SK-N-SH treated with all-trans-retinoic acid at 6 μM for 48 hours (cell line): ENCODE measurements around the gene PPM1H.

ENCODE experiments used
- ATAC-seq: fragments of 200-7000 bp; cut with Tn5 transposase; 3 replicates; pipeline ENCODE4 v1.9.1; 2020; ENCODE audit warnings: mild to moderate bottlenecking, moderate library complexity
- ARNTL ChIP-seq: fragments of 450-650 bp; formaldehyde crosslinking; IDR thresholded peaks from 2 replicates; pipeline ENCODE4 v1.5.0; 2020; ENCODE audit warnings: low read depth, mild to moderate bottlenecking, moderate library complexity, borderline replicate concordance
- BACH2 ChIP-seq: fragments of 250-450 bp; sonication (Bioruptor Pico); IDR thresholded peaks from 2 replicates; pipeline ENCODE4 v1.9.0; 2021; ENCODE audit warnings: mild to moderate bottlenecking, borderline replicate concordance
- CSDC2 ChIP-seq: fragments of 250-450 bp; sonication (Bioruptor Pico); IDR thresholded peaks from 2 replicates; pipeline ENCODE4 v1.5.0; 2020; ENCODE audit warnings: mild to moderate bottlenecking, moderate library complexity
- ESRRG ChIP-seq: fragments of 250-450 bp; sonication (Bioruptor Pico); IDR thresholded peaks from 2 replicates; pipeline ENCODE4 v1.6.1; 2021; ENCODE audit warnings: mild to moderate bottlenecking
- GLIS3 ChIP-seq: fragments of 250-450 bp; sonication (Bioruptor Pico); IDR thresholded peaks from 2 replicates; pipeline ENCODE4 v1.5.0; 2020; ENCODE audit warnings: mild to moderate bottlenecking, moderate library complexity
- ISL1 ChIP-seq: fragments of 250-450 bp; sonication (Bioruptor Pico); IDR thresholded peaks from 2 replicates; pipeline ENCODE4 v2.1.2; 2022; ENCODE audit warnings: mild to moderate bottlenecking, moderate library complexity
- OSR1 ChIP-seq: fragments of 250-450 bp; sonication (Bioruptor Pico); IDR thresholded peaks from 2 replicates; pipeline ENCODE4 v1.8.0; 2022; ENCODE audit warnings: moderate library complexity, mild to moderate bottlenecking, inconsistent platforms
- PPARA ChIP-seq: fragments of 250-450 bp; sonication (Bioruptor Pico); IDR thresholded peaks from 2 replicates; pipeline ENCODE4 v1.5.0; 2020; ENCODE audit warnings: mild to moderate bottlenecking, borderline replicate concordance
- RARB ChIP-seq: fragments of 250-450 bp; sonication (Bioruptor Pico); IDR thresholded peaks from 2 replicates; pipeline ENCODE4 v1.8.0; 2021; ENCODE audit warnings: mild to moderate bottlenecking, moderate library complexity
- SNAI2 ChIP-seq: fragments of 250-450 bp; sonication (Bioruptor Pico); IDR thresholded peaks from 2 replicates; pipeline ENCODE4 v1.5.0; 2020; ENCODE audit warnings: mild to moderate bottlenecking, moderate library complexity
- TOX ChIP-seq: fragments of 250-450 bp; sonication (Bioruptor Pico); IDR thresholded peaks from 2 replicates; pipeline ENCODE4 v1.8.0; 2021; ENCODE audit warnings: mild to moderate bottlenecking, moderate library complexity, borderline replicate concordance
- ZC3H10 ChIP-seq: fragments of 250-450 bp; sonication (Bioruptor Pico); IDR thresholded peaks from 2 replicates; pipeline ENCODE4 v1.5.1; 2021; ENCODE audit warnings: mild to moderate bottlenecking, moderate library complexity
- ZFP3 ChIP-seq: fragments of 250-450 bp; sonication (Bioruptor Pico); IDR thresholded peaks from 2 replicates; pipeline ENCODE4 v1.5.0; 2020; ENCODE audit warnings: mild to moderate bottlenecking, moderate library complexity
- ZFP30 ChIP-seq: fragments of 450-650 bp; formaldehyde crosslinking; IDR thresholded peaks from 2 replicates; pipeline ENCODE4 v1.5.0; 2022; ENCODE audit warnings: mild to moderate bottlenecking, moderate library complexity
- ZNF565 ChIP-seq: fragments of 450-650 bp; formaldehyde crosslinking; conservative IDR thresholded peaks from 2 replicates; pipeline ENCODE4 v1.5.0; 2020; ENCODE audit warnings: low read depth, mild to moderate bottlenecking, moderate library complexity
- ZNF70 ChIP-seq: fragments of 450-650 bp; formaldehyde crosslinking; IDR thresholded peaks from 2 replicates; pipeline ENCODE4 v1.5.0; 2020; ENCODE audit warnings: mild to moderate bottlenecking, moderate library complexity
- ZNF8 ChIP-seq: fragments of 450-650 bp; formaldehyde crosslinking; IDR thresholded peaks from 2 replicates; pipeline ENCODE4 v1.5.0; 2020; ENCODE audit warnings: mild to moderate bottlenecking, moderate library complexity
- TF ChIP-seq, protein P1 (sequence below): fragments of 250-450 bp; sonication (Bioruptor Pico); IDR thresholded peaks from 2 replicates; pipeline ENCODE4 v1.5.1; 2021; ENCODE audit warnings: mild to moderate bottlenecking, moderate library complexity
- TF ChIP-seq, protein P2 (sequence below): fragments of 250-450 bp; sonication (Bioruptor Pico); IDR thresholded peaks from 2 replicates; pipeline ENCODE4 v1.8.0; 2021; ENCODE audit warnings: low read depth, mild to moderate bottlenecking, moderate library complexity, borderline replicate concordance
- TF ChIP-seq, protein P3 (sequence below): fragments of 250-450 bp; sonication (Bioruptor Pico); IDR thresholded peaks from 2 replicates; pipeline ENCODE4 v1.5.0; 2020; ENCODE audit warnings: mild to moderate bottlenecking, moderate library complexity
- TF ChIP-seq, protein P4 (sequence below): fragments of 250-450 bp; sonication (Bioruptor Pico); IDR thresholded peaks from 2 replicates; pipeline ENCODE4 v1.5.1; 2020; ENCODE audit warnings: low read depth, mild to moderate bottlenecking, moderate library complexity

The PPM1H gene

DNA sequence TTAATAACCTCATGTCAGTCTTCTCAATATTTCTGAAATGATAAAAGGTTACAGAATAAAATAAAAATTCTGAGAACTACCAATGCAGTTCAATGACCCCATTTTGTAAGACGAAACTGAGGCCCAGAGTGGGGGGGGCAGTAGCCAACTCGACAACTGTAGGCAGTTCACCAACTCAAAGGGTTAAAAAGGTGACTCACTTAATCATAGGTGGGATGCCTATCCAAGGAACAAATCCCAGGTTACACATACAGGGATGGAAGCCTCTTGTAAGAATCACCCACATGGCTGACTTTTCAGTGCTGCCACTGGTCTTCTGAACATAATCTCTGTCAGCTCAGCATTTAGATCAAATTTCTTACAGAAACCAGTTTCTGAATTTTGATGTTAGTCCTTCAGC lies 10.9 kb downstream of the PPM1H start:
- ATAC-seq: no peak
- TF ChIP-seq ZNF565 (CRISPR knock-in tag) (no peak), TOX (CRISPR knock-in tag) (no peak), CSDC2 (CRISPR knock-in tag) (no peak), ZFP3 (no peak), OSR1 (no peak), RARB (CRISPR knock-in tag) (no peak), ZNF8 (CRISPR knock-in tag) (no peak), ZC3H10 (no peak), ISL1 (CRISPR knock-in tag) (no peak), ARNTL (CRISPR knock-in tag) (no peak), ZNF70 (CRISPR knock-in tag) (no peak), ESRRG (no peak), PPARA (CRISPR knock-in tag) (no peak)
- TF ChIP-seq, protein P1, sequence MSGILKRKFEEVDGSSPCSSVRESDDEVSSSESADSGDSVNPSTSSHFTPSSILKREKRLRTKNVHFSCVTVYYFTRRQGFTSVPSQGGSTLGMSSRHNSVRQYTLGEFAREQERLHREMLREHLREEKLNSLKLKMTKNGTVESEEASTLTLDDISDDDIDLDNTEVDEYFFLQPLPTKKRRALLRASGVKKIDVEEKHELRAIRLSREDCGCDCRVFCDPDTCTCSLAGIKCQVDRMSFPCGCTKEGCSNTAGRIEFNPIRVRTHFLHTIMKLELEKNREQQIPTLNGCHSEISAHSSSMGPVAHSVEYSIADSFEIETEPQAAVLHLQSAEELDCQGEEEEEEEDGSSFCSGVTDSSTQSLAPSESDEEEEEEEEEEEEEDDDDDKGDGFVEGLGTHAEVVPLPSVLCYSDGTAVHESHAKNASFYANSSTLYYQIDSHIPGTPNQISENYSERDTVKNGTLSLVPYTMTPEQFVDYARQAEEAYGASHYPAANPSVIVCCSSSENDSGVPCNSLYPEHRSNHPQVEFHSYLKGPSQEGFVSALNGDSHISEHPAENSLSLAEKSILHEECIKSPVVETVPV: no peak
- TF ChIP-seq, protein P2, sequence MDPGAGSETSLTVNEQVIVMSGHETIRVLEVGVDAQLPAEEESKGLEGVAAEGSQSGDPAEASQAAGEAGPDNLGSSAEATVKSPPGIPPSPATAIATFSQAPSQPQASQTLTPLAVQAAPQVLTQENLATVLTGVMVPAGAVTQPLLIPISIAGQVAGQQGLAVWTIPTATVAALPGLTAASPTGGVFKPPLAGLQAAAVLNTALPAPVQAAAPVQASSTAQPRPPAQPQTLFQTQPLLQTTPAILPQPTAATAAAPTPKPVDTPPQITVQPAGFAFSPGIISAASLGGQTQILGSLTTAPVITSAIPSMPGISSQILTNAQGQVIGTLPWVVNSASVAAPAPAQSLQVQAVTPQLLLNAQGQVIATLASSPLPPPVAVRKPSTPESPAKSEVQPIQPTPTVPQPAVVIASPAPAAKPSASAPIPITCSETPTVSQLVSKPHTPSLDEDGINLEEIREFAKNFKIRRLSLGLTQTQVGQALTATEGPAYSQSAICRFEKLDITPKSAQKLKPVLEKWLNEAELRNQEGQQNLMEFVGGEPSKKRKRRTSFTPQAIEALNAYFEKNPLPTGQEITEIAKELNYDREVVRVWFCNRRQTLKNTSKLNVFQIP (CRISPR knock-in tag): no peak
- TF ChIP-seq, protein P3, sequence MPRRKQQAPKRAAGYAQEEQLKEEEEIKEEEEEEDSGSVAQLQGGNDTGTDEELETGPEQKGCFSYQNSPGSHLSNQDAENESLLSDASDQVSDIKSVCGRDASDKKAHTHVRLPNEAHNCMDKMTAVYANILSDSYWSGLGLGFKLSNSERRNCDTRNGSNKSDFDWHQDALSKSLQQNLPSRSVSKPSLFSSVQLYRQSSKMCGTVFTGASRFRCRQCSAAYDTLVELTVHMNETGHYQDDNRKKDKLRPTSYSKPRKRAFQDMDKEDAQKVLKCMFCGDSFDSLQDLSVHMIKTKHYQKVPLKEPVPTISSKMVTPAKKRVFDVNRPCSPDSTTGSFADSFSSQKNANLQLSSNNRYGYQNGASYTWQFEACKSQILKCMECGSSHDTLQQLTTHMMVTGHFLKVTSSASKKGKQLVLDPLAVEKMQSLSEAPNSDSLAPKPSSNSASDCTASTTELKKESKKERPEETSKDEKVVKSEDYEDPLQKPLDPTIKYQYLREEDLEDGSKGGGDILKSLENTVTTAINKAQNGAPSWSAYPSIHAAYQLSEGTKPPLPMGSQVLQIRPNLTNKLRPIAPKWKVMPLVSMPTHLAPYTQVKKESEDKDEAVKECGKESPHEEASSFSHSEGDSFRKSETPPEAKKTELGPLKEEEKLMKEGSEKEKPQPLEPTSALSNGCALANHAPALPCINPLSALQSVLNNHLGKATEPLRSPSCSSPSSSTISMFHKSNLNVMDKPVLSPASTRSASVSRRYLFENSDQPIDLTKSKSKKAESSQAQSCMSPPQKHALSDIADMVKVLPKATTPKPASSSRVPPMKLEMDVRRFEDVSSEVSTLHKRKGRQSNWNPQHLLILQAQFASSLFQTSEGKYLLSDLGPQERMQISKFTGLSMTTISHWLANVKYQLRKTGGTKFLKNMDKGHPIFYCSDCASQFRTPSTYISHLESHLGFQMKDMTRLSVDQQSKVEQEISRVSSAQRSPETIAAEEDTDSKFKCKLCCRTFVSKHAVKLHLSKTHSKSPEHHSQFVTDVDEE (CRISPR knock-in tag): no peak
- TF ChIP-seq, protein P4, sequence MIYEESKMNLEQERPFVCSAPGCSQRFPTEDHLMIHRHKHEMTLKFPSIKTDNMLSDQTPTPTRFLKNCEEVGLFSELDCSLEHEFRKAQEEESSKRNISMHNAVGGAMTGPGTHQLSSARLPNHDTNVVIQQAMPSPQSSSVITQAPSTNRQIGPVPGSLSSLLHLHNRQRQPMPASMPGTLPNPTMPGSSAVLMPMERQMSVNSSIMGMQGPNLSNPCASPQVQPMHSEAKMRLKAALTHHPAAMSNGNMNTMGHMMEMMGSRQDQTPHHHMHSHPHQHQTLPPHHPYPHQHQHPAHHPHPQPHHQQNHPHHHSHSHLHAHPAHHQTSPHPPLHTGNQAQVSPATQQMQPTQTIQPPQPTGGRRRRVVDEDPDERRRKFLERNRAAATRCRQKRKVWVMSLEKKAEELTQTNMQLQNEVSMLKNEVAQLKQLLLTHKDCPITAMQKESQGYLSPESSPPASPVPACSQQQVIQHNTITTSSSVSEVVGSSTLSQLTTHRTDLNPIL: no peak

DNA sequence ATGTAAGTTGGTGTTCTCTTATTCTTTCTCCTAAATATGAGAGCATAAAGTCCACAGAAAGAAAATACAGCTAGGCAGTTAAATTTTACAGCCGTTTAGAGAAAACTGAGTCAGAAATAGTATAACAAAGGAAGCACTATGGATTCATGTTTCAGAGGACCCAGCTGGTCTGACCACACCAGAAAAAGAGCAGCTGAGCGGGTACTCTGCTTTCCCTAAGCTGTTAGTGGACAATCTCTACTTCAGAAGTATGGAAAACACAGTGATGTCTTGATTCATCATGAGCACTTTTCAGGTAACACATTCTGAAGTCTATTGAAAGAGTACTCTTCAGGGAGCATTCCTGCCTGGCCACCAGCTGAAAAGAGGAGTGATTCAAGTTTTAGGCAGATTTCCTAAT lies 12.4 kb downstream of the PPM1H start:
- ATAC-seq: no peak
- TF ChIP-seq, protein P2 (CRISPR knock-in tag): no peak

DNA sequence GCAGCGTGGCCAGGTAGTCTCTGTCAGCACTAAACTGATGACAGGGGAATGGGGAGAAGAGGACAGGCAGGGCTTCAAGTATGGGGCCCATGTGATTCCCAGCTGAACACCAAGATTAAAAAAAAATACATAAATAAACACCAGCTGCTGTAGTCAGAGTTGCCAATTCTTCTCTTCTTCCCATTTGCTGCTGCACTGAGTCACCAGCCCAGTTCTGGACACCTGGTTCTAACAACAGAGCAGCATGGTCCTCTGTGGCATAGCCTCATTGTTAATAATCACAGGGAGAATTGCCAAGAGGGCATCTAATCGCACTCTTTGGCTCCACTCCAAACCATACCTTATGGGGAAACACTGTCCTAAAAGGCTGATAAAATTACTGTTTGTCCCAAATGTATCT lies 15.1 kb downstream of the PPM1H start:
- ATAC-seq: no peak
- no peak for TF ChIP-seq ZFP30
- no peak for TF ChIP-seq ISL1 (CRISPR knock-in tag)
- TF ChIP-seq ZFP3: no peak
- TF ChIP-seq ZNF70 (CRISPR knock-in tag): no peak
- no peak for TF ChIP-seq ZNF565 (CRISPR knock-in tag)
- TF ChIP-seq BACH2 (CRISPR knock-in tag): no peak
- TF ChIP-seq, protein P3 (CRISPR knock-in tag): no peak
- no peak for TF ChIP-seq ARNTL (CRISPR knock-in tag)
- TF ChIP-seq TOX (CRISPR knock-in tag): no peak
- TF ChIP-seq GLIS3 (CRISPR knock-in tag): no peak
- no peak for TF ChIP-seq RARB (CRISPR knock-in tag)
- TF ChIP-seq, protein P1: no peak
- no peak for TF ChIP-seq ZC3H10
- TF ChIP-seq, protein P2 (CRISPR knock-in tag): no peak
- no peak for TF ChIP-seq SNAI2 (CRISPR knock-in tag)
